Vagina (tissue), 2 donors: ENCODE results near the gene SEMA4C.

ENCODE experiments used
- POLR2AphosphoS5 ChIP-seq, 2 donors: sonication (generic); formaldehyde crosslinking; IDR thresholded peaks; one replicate each; pipeline ENCODE4 v1.9.0; 2017; ENCODE audit warnings: antibody characterized with exemption in 2 of 2, mild to moderate bottlenecking in 2 of 2, low read depth in 1 of 2; ENCODE audit not compliant: insufficient read depth in 1 of 2
- TF ChIP-seq, protein P1 (sequence below), 3 experiments: fragments of 450-650 bp in 2 of 3; fragments of 200-600 bp in 1 of 3; sonication (generic) in 1 of 3; IDR thresholded peaks; one replicate each; pipeline ENCODE4 v1.5.1; 2017 to 2019; ENCODE audit warnings: antibody characterized with exemption in 3 of 3, mild to moderate bottlenecking in 2 of 3, moderate library complexity in 2 of 3

DNA sequence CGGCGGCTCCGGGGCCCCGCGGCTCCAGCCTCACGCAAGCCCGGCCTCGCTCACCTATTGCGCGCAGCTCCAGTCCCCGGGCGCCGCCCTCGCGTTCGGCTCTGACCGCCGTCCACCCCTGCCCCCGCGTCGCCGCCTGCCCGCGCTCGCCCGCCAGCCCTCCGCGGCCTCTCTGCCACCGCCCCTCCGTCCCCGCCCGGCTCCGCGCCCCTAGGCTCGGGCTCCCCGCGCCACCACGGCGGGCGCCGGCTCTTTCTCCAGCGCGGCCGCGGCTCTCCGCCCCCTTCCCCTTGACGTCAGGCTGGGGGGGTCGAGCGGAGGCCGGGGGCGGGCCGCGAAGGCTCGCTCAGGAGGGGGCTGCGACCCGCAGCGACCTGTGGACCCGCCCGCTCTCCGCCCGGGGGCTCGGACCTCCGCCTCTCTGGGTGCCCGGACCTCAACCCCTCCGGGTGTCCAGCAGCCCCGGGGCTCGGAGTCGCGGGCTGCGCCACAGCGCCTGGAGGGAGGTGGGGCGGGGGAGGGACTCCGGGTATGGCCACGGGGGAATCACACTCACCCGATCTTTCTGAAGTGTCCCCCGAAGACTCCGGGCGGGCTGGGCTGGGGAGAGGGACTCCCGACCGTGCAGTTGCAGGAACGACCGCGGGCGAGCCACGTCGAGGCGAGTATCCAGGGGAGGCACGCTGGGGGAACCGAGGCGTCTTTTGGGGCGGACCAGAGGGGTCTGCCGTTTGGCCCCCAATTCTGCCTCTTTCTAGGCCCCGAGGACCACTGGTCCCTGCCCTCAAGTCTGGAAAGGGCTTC lies at the start of gene SEMA4C:
- TF ChIP-seq, protein P1, sequence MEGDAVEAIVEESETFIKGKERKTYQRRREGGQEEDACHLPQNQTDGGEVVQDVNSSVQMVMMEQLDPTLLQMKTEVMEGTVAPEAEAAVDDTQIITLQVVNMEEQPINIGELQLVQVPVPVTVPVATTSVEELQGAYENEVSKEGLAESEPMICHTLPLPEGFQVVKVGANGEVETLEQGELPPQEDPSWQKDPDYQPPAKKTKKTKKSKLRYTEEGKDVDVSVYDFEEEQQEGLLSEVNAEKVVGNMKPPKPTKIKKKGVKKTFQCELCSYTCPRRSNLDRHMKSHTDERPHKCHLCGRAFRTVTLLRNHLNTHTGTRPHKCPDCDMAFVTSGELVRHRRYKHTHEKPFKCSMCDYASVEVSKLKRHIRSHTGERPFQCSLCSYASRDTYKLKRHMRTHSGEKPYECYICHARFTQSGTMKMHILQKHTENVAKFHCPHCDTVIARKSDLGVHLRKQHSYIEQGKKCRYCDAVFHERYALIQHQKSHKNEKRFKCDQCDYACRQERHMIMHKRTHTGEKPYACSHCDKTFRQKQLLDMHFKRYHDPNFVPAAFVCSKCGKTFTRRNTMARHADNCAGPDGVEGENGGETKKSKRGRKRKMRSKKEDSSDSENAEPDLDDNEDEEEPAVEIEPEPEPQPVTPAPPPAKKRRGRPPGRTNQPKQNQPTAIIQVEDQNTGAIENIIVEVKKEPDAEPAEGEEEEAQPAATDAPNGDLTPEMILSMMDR (IDR thresholded peaks at IDR 0.05) = no peak
- peak in 1 of 2 donors; percentile 64 for TF ChIP-seq POLR2AphosphoS5 (IDR thresholded peaks at IDR 0.05; ENCODE audit: insufficient read depth in 1 of 2, low read depth in 1 of 2)
